Gastroesophageal sphincter (tissue), 4 donors: Measurements from ENCODE around the gene COA4. TPM values are rescaled to one million over a fixed set of nuclear protein-coding genes. Genes with fewer than 3 reads are reported as not detected.

Experiments
- ATAC-seq: fragments of 150-250 bp; one replicate; pipeline ENCODE4 v1.9.1; 2016; ENCODE audit warnings: mild to moderate bottlenecking, moderate library complexity
- H3K27ac ChIP-seq, 4 donors: fragments of 200-600 bp; sonication (generic) in 3 of 4; 1 replicate in 3 of 4; 2 replicates in 1 of 4; pipeline ENCODE4 v1.5.1; 2016 to 2019
- H3K27me3 ChIP-seq: fragments of 200-600 bp; sonication (generic); one replicate; pipeline ENCODE4 v1.5.1; 2019
- H3K36me3 ChIP-seq, 2 donors: fragments of 200-600 bp; sonication (generic); one replicate each; pipeline ENCODE4 v1.5.1; 2019; ENCODE audit warnings: control low read depth in 1 of 2
- H3K4me1 ChIP-seq, 3 donors: fragments of 200-600 bp; sonication (generic); 1 replicate in 2 of 3; 2 replicates in 1 of 3; pipeline ENCODE4 v1.5.1; 2016 to 2019; ENCODE audit warnings: control low read depth in 2 of 3
- H3K4me3 ChIP-seq, 2 donors: fragments of 200-600 bp; sonication (generic); one replicate each; pipeline ENCODE4 v1.5.1; 2019; ENCODE audit warnings: mild to moderate bottlenecking in 1 of 2, moderate library complexity in 1 of 2
- H3K9me3 ChIP-seq, 3 donors: fragments of 200-600 bp; sonication (generic); one replicate each; pipeline ENCODE4 v1.5.1; 2017 to 2019; ENCODE audit warnings: control low read depth in 2 of 3
- CTCF ChIP-seq, 4 experiments: fragments of 200-600 bp in 2 of 4; fragments of 450-650 bp in 2 of 4; sonication (generic) in 1 of 4; IDR thresholded peaks; one replicate each; pipeline ENCODE4 v1.5.1; 2017 to 2019; ENCODE audit warnings: antibody characterized with exemption in 4 of 4, mild to moderate bottlenecking in 2 of 4, moderate library complexity in 2 of 4
- EP300 ChIP-seq: sonication (generic); formaldehyde crosslinking; IDR thresholded peaks from one replicate; pipeline ENCODE4 v1.6.1; 2017; ENCODE audit warnings: antibody characterized with exemption, mild to moderate bottlenecking
- POLR2A ChIP-seq, 2 donors: fragments of 450-650 bp; IDR thresholded peaks; one replicate each; pipeline ENCODE4 v1.6.1; 2017; ENCODE audit warnings: antibody characterized with exemption in 2 of 2, mild to moderate bottlenecking in 2 of 2, moderate library complexity in 1 of 2
- POLR2AphosphoS5 ChIP-seq: sonication (generic); formaldehyde crosslinking; IDR thresholded peaks from one replicate; pipeline ENCODE4 v1.6.1; 2017; ENCODE audit warnings: antibody characterized with exemption
- WGBS, 2 donors: methylation state at CpG; one replicate each; pipeline ENCODE4 v1.1.5; 2018; ENCODE audit warnings: low coverage in 1 of 2; 5-methylcytosine and 5-hydroxymethylcytosine counted together
- total RNA-seq, 4 donors: library from RNA; depleted of rRNA; stranded (reverse); fragments of >200 nt; gene quantifications; one replicate each; pipeline ENCODE4 v1.1.0, GENCODE V29; 2016

The COA4 gene
- total RNA-seq, result 10 to 100 TPM; 37.8 to 74.2 (median 58.7) TPM

- peak; percentile 99 for ATAC-seq
- WGBS, 2 donors, result 0 to 1% methylated on average over 16 to 19 of the region's 57 CpGs
- no peaks in the 10 kb centered on the region for H3K9me3 ChIP-seq
- H3K36me3 ChIP-seq, result peaks cover 0 to 32% of the 10 kb centered on the region in 2 donors
- H3K4me1 ChIP-seq, result peaks cover 0 to 43% (median 17%) of the 10 kb centered on the region in 3 donors
- H3K4me3 ChIP-seq, result peak within 1 kb of the TSS; percentile 54 to 69
- no peaks in the 10 kb centered on the region for H3K27me3 ChIP-seq
- TF ChIP-seq EP300, result no peak
- TF ChIP-seq CTCF (IDR thresholded peaks at IDR 0.05), result peak in 1 of 4 experiments; percentile 6
- peak; percentile 21 to 44 for TF ChIP-seq POLR2A (IDR thresholded peaks at IDR 0.05)
- TF ChIP-seq POLR2AphosphoS5, result peak; percentile 85
- H3K27ac ChIP-seq, result peak within 1 kb of the TSS; percentile 51 to 87 (median 86)
These were observed at the start of gene COA4, which contains the start of gene PAAF1 for GRCh38 chr11:73876424-73877310. Gene COA4, minus strand, starts transcription at chr11:73876846. Its CDS starts 3,468 bp downstream, at chr11:73873378. Gene PAAF1, plus strand, starts transcription at chr11:73876999. Its CDS starts 23 bp downstream, at chr11:73877022.

DNA sequence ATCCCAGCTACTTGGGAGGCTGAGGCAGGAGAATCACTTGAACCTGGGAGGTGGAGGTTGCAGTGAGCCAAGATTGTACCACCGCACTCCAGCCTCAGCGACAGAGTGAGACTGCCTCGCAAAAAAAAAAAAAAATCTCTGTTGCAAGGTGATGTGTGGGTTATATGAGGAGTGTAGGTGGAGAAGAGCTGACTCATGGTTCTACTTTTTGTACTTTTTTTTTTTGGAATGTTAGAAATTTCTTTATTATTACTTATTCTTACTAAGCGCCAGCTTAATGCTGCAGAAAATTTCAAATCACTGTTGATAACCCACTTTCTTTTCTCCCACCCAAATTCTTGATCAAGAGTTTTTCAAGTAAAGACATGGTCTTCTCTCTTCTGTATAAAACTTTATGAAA, 44.5 kb upstream of the COA4 start:
- ATAC-seq, result no peak
- 100% methylated on average over 3 to 4 of the region's 4 CpGs for WGBS, 2 donors
- H3K4me3 ChIP-seq, result no peak overlapping the region
- peaks cover 0 to 96% of the 10 kb centered on the region in 2 donors for H3K36me3 ChIP-seq
- H3K27me3 ChIP-seq, result no peaks in the 10 kb centered on the region
- TF ChIP-seq POLR2AphosphoS5 (no peak), POLR2A (IDR thresholded peaks at IDR 0.05) (no peak), EP300 (no peak), CTCF (IDR thresholded peaks at IDR 0.05) (no peak)
- H3K4me1 ChIP-seq, result no peaks in the 10 kb centered on the region
- no peaks in the 10 kb centered on the region for H3K9me3 ChIP-seq
- H3K27ac ChIP-seq, result no peak overlapping the region

DNA sequence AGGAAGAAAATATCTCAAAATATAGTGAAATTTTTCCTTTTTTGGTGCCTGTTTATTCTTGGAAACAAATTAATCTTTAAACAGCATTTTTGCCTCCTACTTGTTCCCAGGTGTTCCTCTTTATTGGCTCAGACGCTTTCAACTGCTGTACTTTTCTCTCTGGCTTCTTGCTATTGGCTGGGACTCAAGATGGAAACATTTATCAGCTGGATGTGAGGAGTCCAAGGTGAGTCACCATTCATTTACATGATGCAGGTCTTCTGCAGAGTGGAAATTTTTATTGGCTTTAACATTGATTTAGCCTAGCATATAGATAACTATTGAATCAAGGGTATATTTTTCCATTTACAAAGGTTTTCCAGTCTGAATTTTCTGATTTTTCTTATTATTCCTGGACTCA, 39.8 kb upstream of the COA4 start:
- WGBS, 2 donors, result 50 to 83% methylated on average over 1 of the region's 1 CpG
- H3K36me3 ChIP-seq, result peaks cover 0 to 98% of the 10 kb centered on the region in 2 donors
- TF ChIP-seq CTCF (IDR thresholded peaks at IDR 0.05), result no peak
- no peak for TF ChIP-seq POLR2AphosphoS5
- no peak for TF ChIP-seq EP300
- no peak overlapping the region for H3K4me3 ChIP-seq
- H3K4me1 ChIP-seq, result no peaks in the 10 kb centered on the region
- H3K27me3 ChIP-seq, result no peaks in the 10 kb centered on the region
- no peaks in the 10 kb centered on the region for H3K9me3 ChIP-seq
- no peak for ATAC-seq
- no peak overlapping the region for H3K27ac ChIP-seq

DNA sequence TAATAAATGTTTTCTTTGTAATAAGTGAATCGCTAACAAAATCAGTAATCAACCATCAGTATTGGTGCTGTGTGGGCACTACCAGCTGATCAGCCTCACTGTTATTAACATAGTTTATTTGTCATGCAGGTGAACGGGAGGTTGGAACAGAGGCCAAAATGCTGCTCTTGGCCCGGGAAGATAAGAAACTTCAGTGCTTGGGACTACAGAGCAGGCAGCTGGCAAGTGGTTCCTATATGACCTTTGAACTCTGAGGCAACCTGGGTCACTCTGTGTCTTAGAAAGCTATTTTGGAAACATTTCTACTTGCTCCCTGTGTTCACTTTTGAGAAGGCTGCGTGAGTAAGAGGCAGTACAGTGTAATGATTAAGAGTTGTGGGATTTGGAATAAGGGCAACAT, 37.6 kb upstream of the COA4 start:
- Histone ChIP-seq H3K4me1 (no peaks in the 10 kb centered on the region), H3K36me3 (peaks cover 0 to 98% of the 10 kb centered on the region in 2 donors), H3K4me3 (no peak overlapping the region), H3K27me3 (no peaks in the 10 kb centered on the region), H3K9me3 (no peaks in the 10 kb centered on the region), H3K27ac (no peak overlapping the region)
- no peak for ATAC-seq
- 75 to 77% methylated on average over 4 of the region's 4 CpGs for WGBS, 2 donors
- no peak for TF ChIP-seq POLR2AphosphoS5
- no peak for TF ChIP-seq EP300
- no peak for TF ChIP-seq CTCF (IDR thresholded peaks at IDR 0.05)
- TF ChIP-seq POLR2A (IDR thresholded peaks at IDR 0.05), result no peak

- no peak for ATAC-seq
- Histone ChIP-seq H3K9me3 (no peaks in the 10 kb centered on the region), H3K4me1 (no peaks in the 10 kb centered on the region), H3K27me3 (no peaks in the 10 kb centered on the region), H3K36me3 (peaks cover 0 to 98% of the 10 kb centered on the region in 2 donors), H3K4me3 (no peak overlapping the region), H3K27ac (no peak overlapping the region)
- TF ChIP-seq CTCF (IDR thresholded peaks at IDR 0.05), result no peak
- TF ChIP-seq POLR2A (IDR thresholded peaks at IDR 0.05), result no peak
- TF ChIP-seq POLR2AphosphoS5, result no peak
- no peak for TF ChIP-seq EP300
These were observed 36.8 kb upstream of the COA4 start for GRCh38 chr11:73913472-73913871.
